Neural progenitor cell (in vitro differentiated cells): ENCODE results near the gene NFKBIE. TPM values are rescaled to one million over a fixed set of nuclear protein-coding genes. Genes with fewer than 3 reads are reported as not detected.

Experiments
- DNase-seq: peaks from one replicate; pipeline ENCODE4 v3.0.0-alpha.2; 2016; ENCODE audit warnings: low spot score
- H2AFZ ChIP-seq: fragments of 200-600 bp; sonication (generic); replicated peaks from 2 replicates; pipeline ENCODE4 v1.6.1; 2016; ENCODE audit warnings: antibody characterized with exemption
- H3F3A ChIP-seq: fragments of 200-600 bp; sonication (generic); 2 replicates; pipeline ENCODE4 v1.6.1; 2016; ENCODE audit warnings: antibody characterized with exemption, low read depth
- H3K27ac ChIP-seq: fragments of 200-600 bp; sonication (generic); 2 replicates; pipeline ENCODE4 v1.5.1; 2016; ENCODE audit warnings: mild to moderate bottlenecking
- H3K27me3 ChIP-seq: fragments of 200-600 bp; sonication (generic); 2 replicates; pipeline ENCODE4 v1.6.1; 2016; ENCODE audit warnings: mild to moderate bottlenecking, moderate library complexity
- H3K36me3 ChIP-seq: fragments of 200-600 bp; sonication (generic); 2 replicates; pipeline ENCODE4 v1.5.1; 2016
- H3K4me1 ChIP-seq: fragments of 200-600 bp; sonication (generic); 2 replicates; pipeline ENCODE4 v1.6.1; 2016; ENCODE audit warnings: mixed run types
- H3K4me2 ChIP-seq: fragments of 200-600 bp; sonication (generic); 2 replicates; pipeline ENCODE4 v1.6.1; 2016
- H3K4me3 ChIP-seq: fragments of 200-600 bp; sonication (generic); 2 replicates; pipeline ENCODE4 v1.5.1; 2016
- H3K79me2 ChIP-seq: fragments of 200-600 bp; sonication (generic); 2 replicates; pipeline ENCODE4 v1.6.1; 2016; ENCODE audit warnings: low read depth
- H3K9ac ChIP-seq: fragments of 200-600 bp; sonication (generic); 2 replicates; pipeline ENCODE4 v1.6.1; 2016
- H3K9me3 ChIP-seq: fragments of 200-600 bp; sonication (generic); 2 replicates; pipeline ENCODE4 v1.5.1; 2016; ENCODE audit warnings: low read depth
- H4K20me1 ChIP-seq: fragments of 200-600 bp; sonication (generic); 2 replicates; pipeline ENCODE4 v1.6.1; 2016; ENCODE audit warnings: low read depth
- H3K27ac Mint-ChIP-seq: 3 replicates; pipeline ENCODE4 v1.8.0; 2021; ENCODE audit warnings: mixed read lengths
- H3K27me3 Mint-ChIP-seq: 2 replicates; pipeline ENCODE4 v1.8.0; 2022; ENCODE audit warnings: low read depth, mild to moderate bottlenecking, inconsistent platforms, moderate library complexity, mixed read lengths; ENCODE audit not compliant: insufficient read depth
- H3K36me3 Mint-ChIP-seq: 3 replicates; pipeline ENCODE4 v1.8.0; 2021; ENCODE audit warnings: mixed read lengths
- H3K4me1 Mint-ChIP-seq: 3 replicates; pipeline ENCODE4 v1.8.0; 2021; ENCODE audit warnings: mixed read lengths
- H3K4me3 Mint-ChIP-seq: 3 replicates; pipeline ENCODE4 v1.8.0; 2021; ENCODE audit warnings: mild to moderate bottlenecking, moderate library complexity, mixed read lengths
- H3K9me3 Mint-ChIP-seq: 3 replicates; pipeline ENCODE4 v1.8.0; 2020; ENCODE audit warnings: mixed read lengths
- EZH2 ChIP-seq: fragments of 200-600 bp; sonication (generic); IDR thresholded peaks from 2 replicates; pipeline ENCODE4 v1.6.1; 2017; ENCODE audit warnings: antibody characterized with exemption, mild to moderate bottlenecking, moderate library complexity
- EZH2phosphoT487 ChIP-seq: fragments of 200-600 bp; sonication (generic); IDR thresholded peaks from 2 replicates; pipeline ENCODE4 v1.6.1; 2017; ENCODE audit warnings: antibody characterized with exemption
- total RNA-seq: library from RNA; depleted of rRNA; stranded (reverse); fragments of >200 nt; gene quantifications from 2 replicates; pipeline ENCODE4 v1.2.3, GENCODE V29; 2015; ENCODE audit warnings: low replicate concordance
- TF ChIP-seq, protein P1 (sequence below): fragments of 200-600 bp; sonication (generic); IDR thresholded peaks from 2 replicates; pipeline ENCODE4 v1.5.1; 2017; ENCODE audit warnings: antibody characterized with exemption, mild to moderate bottlenecking

The NFKBIE gene
- total RNA-seq, 1 donor from 2014 or later: 5.1 TPM

DNA sequence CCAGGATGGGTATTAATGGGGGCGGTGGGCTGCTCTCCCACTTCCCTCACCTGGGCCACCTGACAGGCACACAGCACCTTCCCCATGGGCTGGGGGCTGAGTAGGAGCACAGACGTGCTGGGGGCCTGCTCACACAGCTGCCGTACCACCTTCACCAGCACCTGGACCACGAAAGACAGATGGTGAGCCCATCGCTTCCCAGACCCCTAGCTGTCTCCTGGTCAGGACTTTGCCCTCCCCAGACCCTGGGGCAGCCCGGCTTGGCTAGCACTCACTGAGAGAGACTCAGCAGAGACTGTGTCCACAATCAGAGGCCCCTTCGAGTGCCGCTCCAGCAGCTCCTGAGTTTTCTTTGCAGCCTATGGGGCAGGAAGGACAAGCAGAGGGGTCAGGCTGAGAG is 35.8 kb upstream of the NFKBIE start:
- peaks cover 24% of the 10 kb centered on the region for H3K4me1 Mint-ChIP-seq
- Histone ChIP-seq H3K4me2 (no peak overlapping the region), H3F3A (peaks cover 16% of the 10 kb centered on the region), H3K27ac (no peak overlapping the region), H3K27me3 (peaks cover 24% of the 10 kb centered on the region), H3K9me3 (no peaks in the 10 kb centered on the region), H2AFZ (no peak overlapping the region), H3K4me3 (no peak overlapping the region), H3K36me3 (no peaks in the 10 kb centered on the region), H3K4me1 (peaks cover 2% of the 10 kb centered on the region), H4K20me1 (peaks cover 15% of the 10 kb centered on the region), H3K9ac (no peak overlapping the region), H3K79me2 (no peaks in the 10 kb centered on the region)
- H3K4me3 Mint-ChIP-seq: no peak overlapping the region
- no peak overlapping the region for H3K27ac Mint-ChIP-seq
- DNase-seq: no peak
- peaks cover 26% of the 10 kb centered on the region for H3K36me3 Mint-ChIP-seq
- H3K9me3 Mint-ChIP-seq: peaks cover 2% of the 10 kb centered on the region
- TF ChIP-seq EZH2 (no peak), EZH2phosphoT487 (no peak)
- TF ChIP-seq, protein P1, sequence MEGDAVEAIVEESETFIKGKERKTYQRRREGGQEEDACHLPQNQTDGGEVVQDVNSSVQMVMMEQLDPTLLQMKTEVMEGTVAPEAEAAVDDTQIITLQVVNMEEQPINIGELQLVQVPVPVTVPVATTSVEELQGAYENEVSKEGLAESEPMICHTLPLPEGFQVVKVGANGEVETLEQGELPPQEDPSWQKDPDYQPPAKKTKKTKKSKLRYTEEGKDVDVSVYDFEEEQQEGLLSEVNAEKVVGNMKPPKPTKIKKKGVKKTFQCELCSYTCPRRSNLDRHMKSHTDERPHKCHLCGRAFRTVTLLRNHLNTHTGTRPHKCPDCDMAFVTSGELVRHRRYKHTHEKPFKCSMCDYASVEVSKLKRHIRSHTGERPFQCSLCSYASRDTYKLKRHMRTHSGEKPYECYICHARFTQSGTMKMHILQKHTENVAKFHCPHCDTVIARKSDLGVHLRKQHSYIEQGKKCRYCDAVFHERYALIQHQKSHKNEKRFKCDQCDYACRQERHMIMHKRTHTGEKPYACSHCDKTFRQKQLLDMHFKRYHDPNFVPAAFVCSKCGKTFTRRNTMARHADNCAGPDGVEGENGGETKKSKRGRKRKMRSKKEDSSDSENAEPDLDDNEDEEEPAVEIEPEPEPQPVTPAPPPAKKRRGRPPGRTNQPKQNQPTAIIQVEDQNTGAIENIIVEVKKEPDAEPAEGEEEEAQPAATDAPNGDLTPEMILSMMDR: no peak
- peaks cover 15% of the 10 kb centered on the region for H3K27me3 Mint-ChIP-seq

DNA sequence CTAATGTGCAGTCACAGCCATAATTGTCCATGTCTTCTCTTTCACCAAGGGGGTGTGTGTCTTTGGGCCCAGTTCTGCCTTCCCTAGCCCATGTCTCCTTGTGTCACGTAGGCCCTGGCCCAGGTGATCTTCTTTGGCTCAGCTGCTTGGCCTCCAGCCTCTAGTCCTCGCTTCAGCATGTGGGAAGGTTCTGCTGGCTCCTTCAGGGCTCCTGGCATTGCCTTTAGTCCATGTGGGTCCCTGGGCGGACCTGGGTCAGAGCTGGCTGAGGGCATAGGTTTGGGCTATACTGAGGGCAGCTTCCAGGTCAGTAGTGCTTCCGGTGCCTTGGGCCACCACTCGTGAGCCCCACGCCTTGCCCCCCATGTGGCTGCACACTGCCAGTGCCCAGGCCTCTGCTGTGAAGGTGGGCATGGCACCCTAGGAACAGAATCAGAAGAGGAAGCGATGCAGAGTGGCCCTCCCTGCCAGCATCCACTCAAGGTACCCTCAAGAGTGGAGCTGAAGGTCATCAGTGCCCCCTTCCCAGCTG is 35.0 kb upstream of the NFKBIE start:
- Histone ChIP-seq H3K4me3 (no peak overlapping the region), H3K4me1 (peaks cover 2% of the 10 kb centered on the region), H3K36me3 (no peaks in the 10 kb centered on the region), H3K9me3 (no peaks in the 10 kb centered on the region), H3K27ac (no peak overlapping the region), H3K4me2 (no peak overlapping the region), H3K27me3 (peaks cover 32% of the 10 kb centered on the region), H3K79me2 (no peaks in the 10 kb centered on the region), H3F3A (peaks cover 16% of the 10 kb centered on the region), H3K9ac (no peak overlapping the region), H2AFZ (no peak overlapping the region), H4K20me1 (peaks cover 15% of the 10 kb centered on the region)
- peaks cover 15% of the 10 kb centered on the region for H3K27me3 Mint-ChIP-seq
- no peak for DNase-seq
- peaks cover 18% of the 10 kb centered on the region for H3K4me1 Mint-ChIP-seq
- H3K27ac Mint-ChIP-seq: no peak overlapping the region
- H3K9me3 Mint-ChIP-seq: peaks cover 2% of the 10 kb centered on the region
- peaks cover 20% of the 10 kb centered on the region for H3K36me3 Mint-ChIP-seq
- no peak for TF ChIP-seq EZH2phosphoT487
- TF ChIP-seq, protein P1: no peak
- no peak overlapping the region for H3K4me3 Mint-ChIP-seq

DNA sequence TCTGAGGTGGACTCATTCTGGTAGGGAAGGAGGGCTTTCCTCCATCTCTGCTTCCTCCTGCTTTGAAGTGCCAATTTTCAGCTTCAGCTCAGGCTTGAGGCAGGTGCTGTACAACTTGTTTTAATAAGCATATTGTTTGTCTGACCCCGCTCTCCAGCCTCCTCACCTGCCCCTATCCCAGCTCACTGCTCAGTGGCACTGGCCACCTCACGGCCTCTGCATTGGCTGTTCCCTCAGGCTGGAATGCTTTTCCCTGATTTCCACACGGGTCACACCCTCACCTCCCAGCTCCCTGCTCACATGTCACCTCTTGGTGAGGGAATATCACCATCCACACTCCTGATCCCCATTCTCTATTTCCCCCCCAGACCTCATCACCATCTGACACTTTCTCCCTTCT is 33.5 kb upstream of the NFKBIE start:
- no peaks in the 10 kb centered on the region for H3K79me2 ChIP-seq
- Mint-ChIP-seq H3K27me3 (peaks cover 15% of the 10 kb centered on the region), H3K4me1 (peaks cover 18% of the 10 kb centered on the region), H3K36me3 (peaks cover 19% of the 10 kb centered on the region), H3K4me3 (peak overlapping the region; percentile 67), H3K27ac (no peak overlapping the region), H3K9me3 (peaks cover 2% of the 10 kb centered on the region)
- H2AFZ ChIP-seq: no peak overlapping the region
- H3F3A ChIP-seq: peaks cover 16% of the 10 kb centered on the region
- peaks cover 2% of the 10 kb centered on the region for H3K4me1 ChIP-seq
- H4K20me1 ChIP-seq: peaks cover 13% of the 10 kb centered on the region
- H3K27me3 ChIP-seq: peaks cover 43% of the 10 kb centered on the region
- H3K36me3 ChIP-seq: no peaks in the 10 kb centered on the region
- H3K27ac ChIP-seq: no peak overlapping the region
- no peak overlapping the region for H3K9ac ChIP-seq
- no peak overlapping the region for H3K4me3 ChIP-seq
- TF ChIP-seq EZH2: no peak
- TF ChIP-seq EZH2phosphoT487: no peak
- TF ChIP-seq, protein P1: no peak
- no peaks in the 10 kb centered on the region for H3K9me3 ChIP-seq
- DNase-seq: no peak
- no peak overlapping the region for H3K4me2 ChIP-seq
